WTC11 (cell line): Measurements from ENCODE around the gene ODAD4. TPM values are rescaled to one million over a fixed set of nuclear protein-coding genes. Genes with fewer than 3 reads are reported as not detected.
A peak's percentile ranks its signal among the peaks of the same experiment; 100 is the strongest.

Source experiments
- ATAC-seq: fragments of 200-7000 bp; cut with Tn5 transposase; 2 replicates; pipeline ENCODE4 v1.10.0; 2021; ENCODE audit warnings: mild to moderate bottlenecking, moderate library complexity
- CTCF ChIA-PET: fragments of 300-600 bp; sonication (Branson Sonifier 250); formaldehyde crosslinking; loops from one replicate; lab custom pipeline; 2021; ENCODE audit warnings: antibody characterized with exemption; lab: Charles Lee
- POLR2A ChIA-PET: fragments of 350-600 bp; sonication (Branson Sonifier 250); formaldehyde crosslinking; loops from one replicate; lab custom pipeline; 2021; ENCODE audit warnings: antibody characterized with exemption; lab: Charles Lee
- DNase-seq: peaks from one replicate; pipeline ENCODE4 v3.0.0; 2021; ENCODE audit warnings: low spot score
- H3K27ac Mint-ChIP-seq: 2 replicates; pipeline ENCODE4 v1.8.0; 2021; ENCODE audit warnings: mixed read lengths
- H3K27me3 Mint-ChIP-seq: 2 replicates; pipeline ENCODE4 v1.8.0; 2021; ENCODE audit warnings: low read depth, mild to moderate bottlenecking, moderate library complexity, mixed read lengths
- H3K36me3 Mint-ChIP-seq: 2 replicates; pipeline ENCODE4 v1.8.0; 2021; ENCODE audit warnings: mixed read lengths
- H3K4me1 Mint-ChIP-seq: 2 replicates; pipeline ENCODE4 v1.8.0; 2022; ENCODE audit warnings: mixed read lengths
- H3K4me3 Mint-ChIP-seq: 2 replicates; pipeline ENCODE4 v1.8.0; 2021; ENCODE audit warnings: mild to moderate bottlenecking, moderate library complexity, mixed read lengths
- H3K9me3 Mint-ChIP-seq: 2 replicates; pipeline ENCODE4 v1.8.0; 2021; ENCODE audit warnings: mixed read lengths
- CREB1 ChIP-seq: sonication (generic); formaldehyde crosslinking; IDR thresholded peaks from 2 replicates; pipeline ENCODE4 v1.8.0; 2023; ENCODE audit warnings: mild to moderate bottlenecking, missing genetic modification reagents
- CREM ChIP-seq: sonication (generic); formaldehyde crosslinking; IDR thresholded peaks from 2 replicates; pipeline ENCODE4 v1.8.1; 2022; ENCODE audit warnings: mild to moderate bottlenecking, missing genetic modification reagents, moderate library complexity
- E2F5 ChIP-seq: sonication (generic); formaldehyde crosslinking; IDR thresholded peaks from 2 replicates; pipeline ENCODE4 v1.8.1; 2022; ENCODE audit warnings: mild to moderate bottlenecking, moderate library complexity, missing genetic modification reagents
- FOXP1 ChIP-seq: sonication (generic); formaldehyde crosslinking; IDR thresholded peaks from 2 replicates; pipeline ENCODE4 v1.8.0; 2022; ENCODE audit warnings: missing genetic modification reagents, mild to moderate bottlenecking, moderate library complexity, borderline replicate concordance
- GABPB1 ChIP-seq: sonication (generic); formaldehyde crosslinking; IDR thresholded peaks from 2 replicates; pipeline ENCODE4 v1.8.1; 2023; ENCODE audit warnings: mild to moderate bottlenecking, missing genetic modification reagents
- NFYB ChIP-seq: sonication (generic); formaldehyde crosslinking; conservative IDR thresholded peaks from 2 replicates; pipeline ENCODE4 v1.8.0; 2022; ENCODE audit warnings: low read depth, missing genetic modification reagents
- PRRX2 ChIP-seq: fragments of 250-450 bp; sonication (Bioruptor Pico); IDR thresholded peaks from 2 replicates; pipeline ENCODE4 v1.8.0; 2021; ENCODE audit warnings: mild to moderate bottlenecking
- ZBTB43 ChIP-seq: sonication (generic); formaldehyde crosslinking; IDR thresholded peaks from 2 replicates; pipeline ENCODE4 v1.8.1; 2023; ENCODE audit warnings: mild to moderate bottlenecking, missing genetic modification reagents
- ZNF121 ChIP-seq: sonication (generic); formaldehyde crosslinking; IDR thresholded peaks from 2 replicates; pipeline ENCODE4 v1.8.0; 2023; ENCODE audit warnings: missing genetic modification reagents
- ZNF317 ChIP-seq: sonication (generic); formaldehyde crosslinking; IDR thresholded peaks from 2 replicates; pipeline ENCODE4 v1.8.1; 2023; ENCODE audit warnings: low read depth, mild to moderate bottlenecking, moderate library complexity, missing genetic modification reagents, borderline replicate concordance
- ZNF512 ChIP-seq: sonication (generic); formaldehyde crosslinking; IDR thresholded peaks from 2 replicates; pipeline ENCODE4 v1.8.1; 2022; ENCODE audit warnings: missing genetic modification reagents, borderline replicate concordance
- total RNA-seq: library from RNA; stranded (reverse); gene quantifications from 3 replicates; pipeline ENCODE4 v1.2.3, GENCODE V29; 2021
- TF ChIP-seq, protein P1 (sequence below): sonication (generic); formaldehyde crosslinking; IDR thresholded peaks from 2 replicates; pipeline ENCODE4 v1.8.0; 2022; ENCODE audit warnings: missing genetic modification reagents
- TF ChIP-seq, protein P2 (sequence below): fragments of 250-450 bp; sonication (Bioruptor Pico); IDR thresholded peaks from 2 replicates; pipeline ENCODE4 v1.8.0; 2021; ENCODE audit warnings: mild to moderate bottlenecking
- TF ChIP-seq, protein P3 (sequence below): fragments of 250-450 bp; sonication (Bioruptor Pico); IDR thresholded peaks from 2 replicates; pipeline ENCODE4 v1.9.0; 2021; ENCODE audit warnings: mild to moderate bottlenecking

ODAD4 gene
- total RNA-seq, 1 experiment from 2014 or later, result 1.9 TPM

- ATAC-seq, result no peak
- no peak overlapping the region for H3K4me3 Mint-ChIP-seq
- H3K27me3 Mint-ChIP-seq, result no peaks in the 10 kb centered on the region; the same call in 1 of the 2 replicates
- H3K36me3 Mint-ChIP-seq, result peaks cover 51% of the 10 kb centered on the region
- POLR2A ChIA-PET, result no interaction called here
- TF ChIP-seq, protein P1, sequence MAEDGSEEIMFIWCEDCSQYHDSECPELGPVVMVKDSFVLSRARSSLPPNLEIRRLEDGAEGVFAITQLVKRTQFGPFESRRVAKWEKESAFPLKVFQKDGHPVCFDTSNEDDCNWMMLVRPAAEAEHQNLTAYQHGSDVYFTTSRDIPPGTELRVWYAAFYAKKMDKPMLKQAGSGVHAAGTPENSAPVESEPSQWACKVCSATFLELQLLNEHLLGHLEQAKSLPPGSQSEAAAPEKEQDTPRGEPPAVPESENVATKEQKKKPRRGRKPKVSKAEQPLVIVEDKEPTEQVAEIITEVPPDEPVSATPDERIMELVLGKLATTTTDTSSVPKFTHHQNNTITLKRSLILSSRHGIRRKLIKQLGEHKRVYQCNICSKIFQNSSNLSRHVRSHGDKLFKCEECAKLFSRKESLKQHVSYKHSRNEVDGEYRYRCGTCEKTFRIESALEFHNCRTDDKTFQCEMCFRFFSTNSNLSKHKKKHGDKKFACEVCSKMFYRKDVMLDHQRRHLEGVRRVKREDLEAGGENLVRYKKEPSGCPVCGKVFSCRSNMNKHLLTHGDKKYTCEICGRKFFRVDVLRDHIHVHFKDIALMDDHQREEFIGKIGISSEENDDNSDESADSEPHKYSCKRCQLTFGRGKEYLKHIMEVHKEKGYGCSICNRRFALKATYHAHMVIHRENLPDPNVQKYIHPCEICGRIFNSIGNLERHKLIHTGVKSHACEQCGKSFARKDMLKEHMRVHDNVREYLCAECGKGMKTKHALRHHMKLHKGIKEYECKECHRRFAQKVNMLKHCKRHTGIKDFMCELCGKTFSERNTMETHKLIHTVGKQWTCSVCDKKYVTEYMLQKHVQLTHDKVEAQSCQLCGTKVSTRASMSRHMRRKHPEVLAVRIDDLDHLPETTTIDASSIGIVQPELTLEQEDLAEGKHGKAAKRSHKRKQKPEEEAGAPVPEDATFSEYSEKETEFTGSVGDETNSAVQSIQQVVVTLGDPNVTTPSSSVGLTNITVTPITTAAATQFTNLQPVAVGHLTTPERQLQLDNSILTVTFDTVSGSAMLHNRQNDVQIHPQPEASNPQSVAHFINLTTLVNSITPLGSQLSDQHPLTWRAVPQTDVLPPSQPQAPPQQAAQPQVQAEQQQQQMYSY (CRISPR knock-in tag), result no peak
- TF ChIP-seq ZNF512, result no peak
- no peak for TF ChIP-seq ZNF317 (CRISPR knock-in tag)
- no peak for TF ChIP-seq CREB1 (CRISPR knock-in tag)
- TF ChIP-seq, protein P2, sequence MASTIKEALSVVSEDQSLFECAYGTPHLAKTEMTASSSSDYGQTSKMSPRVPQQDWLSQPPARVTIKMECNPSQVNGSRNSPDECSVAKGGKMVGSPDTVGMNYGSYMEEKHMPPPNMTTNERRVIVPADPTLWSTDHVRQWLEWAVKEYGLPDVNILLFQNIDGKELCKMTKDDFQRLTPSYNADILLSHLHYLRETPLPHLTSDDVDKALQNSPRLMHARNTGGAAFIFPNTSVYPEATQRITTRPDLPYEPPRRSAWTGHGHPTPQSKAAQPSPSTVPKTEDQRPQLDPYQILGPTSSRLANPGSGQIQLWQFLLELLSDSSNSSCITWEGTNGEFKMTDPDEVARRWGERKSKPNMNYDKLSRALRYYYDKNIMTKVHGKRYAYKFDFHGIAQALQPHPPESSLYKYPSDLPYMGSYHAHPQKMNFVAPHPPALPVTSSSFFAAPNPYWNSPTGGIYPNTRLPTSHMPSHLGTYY (CRISPR knock-in tag), result no peak
- TF ChIP-seq FOXP1 (CRISPR knock-in tag), result no peak
- no peak for TF ChIP-seq ZNF121
- no peak for TF ChIP-seq E2F5 (CRISPR knock-in tag)
- no peak for TF ChIP-seq NFYB (CRISPR knock-in tag)
- no peak for TF ChIP-seq PRRX2 (CRISPR knock-in tag)
- TF ChIP-seq, all 79 proteins: peak for 0
- CTCF ChIA-PET, result interaction anchor here (0.7 kb wide), 2 partner anchors 23 to 42 kb away, joined by 3 read pairs; no protein-coding TSS in a partner anchor
- H3K9me3 Mint-ChIP-seq, result no peaks in the 10 kb centered on the region
- no peak for DNase-seq
- no peak overlapping the region for H3K27ac Mint-ChIP-seq
- no peaks in the 10 kb centered on the region for H3K4me1 Mint-ChIP-seq
Measured at GRCh38 chr17:42002175-42002791, 71.9 kb downstream of the ODAD4 start.

GRCh38 chr17:42002792-42003301, 72.4 kb downstream of the ODAD4 start:
- Mint-ChIP-seq H3K27ac (peak overlapping the region; percentile 51; the same call in 1 of the 2 replicates), H3K4me1 (no peaks in the 10 kb centered on the region), H3K27me3 (no peaks in the 10 kb centered on the region; the same call in 1 of the 2 replicates), H3K9me3 (no peaks in the 10 kb centered on the region), H3K4me3 (no peak overlapping the region), H3K36me3 (peaks cover 46% of the 10 kb centered on the region)
- ATAC-seq (no peak), DNase-seq (no peak)
- ChIA-PET CTCF (interaction anchor here (0.7 kb wide), 2 partner anchors 22 to 43 kb away, joined by 3 read pairs; no protein-coding TSS in a partner anchor), POLR2A (no interaction called here)
- no peak for TF ChIP-seq CREM
- TF ChIP-seq, protein P3, sequence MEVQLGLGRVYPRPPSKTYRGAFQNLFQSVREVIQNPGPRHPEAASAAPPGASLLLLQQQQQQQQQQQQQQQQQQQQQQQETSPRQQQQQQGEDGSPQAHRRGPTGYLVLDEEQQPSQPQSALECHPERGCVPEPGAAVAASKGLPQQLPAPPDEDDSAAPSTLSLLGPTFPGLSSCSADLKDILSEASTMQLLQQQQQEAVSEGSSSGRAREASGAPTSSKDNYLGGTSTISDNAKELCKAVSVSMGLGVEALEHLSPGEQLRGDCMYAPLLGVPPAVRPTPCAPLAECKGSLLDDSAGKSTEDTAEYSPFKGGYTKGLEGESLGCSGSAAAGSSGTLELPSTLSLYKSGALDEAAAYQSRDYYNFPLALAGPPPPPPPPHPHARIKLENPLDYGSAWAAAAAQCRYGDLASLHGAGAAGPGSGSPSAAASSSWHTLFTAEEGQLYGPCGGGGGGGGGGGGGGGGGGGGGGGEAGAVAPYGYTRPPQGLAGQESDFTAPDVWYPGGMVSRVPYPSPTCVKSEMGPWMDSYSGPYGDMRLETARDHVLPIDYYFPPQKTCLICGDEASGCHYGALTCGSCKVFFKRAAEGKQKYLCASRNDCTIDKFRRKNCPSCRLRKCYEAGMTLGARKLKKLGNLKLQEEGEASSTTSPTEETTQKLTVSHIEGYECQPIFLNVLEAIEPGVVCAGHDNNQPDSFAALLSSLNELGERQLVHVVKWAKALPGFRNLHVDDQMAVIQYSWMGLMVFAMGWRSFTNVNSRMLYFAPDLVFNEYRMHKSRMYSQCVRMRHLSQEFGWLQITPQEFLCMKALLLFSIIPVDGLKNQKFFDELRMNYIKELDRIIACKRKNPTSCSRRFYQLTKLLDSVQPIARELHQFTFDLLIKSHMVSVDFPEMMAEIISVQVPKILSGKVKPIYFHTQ, result no peak
- TF ChIP-seq GABPB1 (CRISPR knock-in tag), result no peak
- TF ChIP-seq ZBTB43 (CRISPR knock-in tag), result no peak
